A549 (cell line): Measurements from ENCODE around the gene URI1. TPM values are rescaled to one million over a fixed set of nuclear protein-coding genes. Genes with fewer than 3 reads are reported as not detected.

Experiments used
- ATAC-seq, 2 experiments: fragments of 200-7000 bp in 1 of 2; fragments of >200 bp in 1 of 2; cut with Nextera tagmentation in 1 of 2; cut with Tn5 transposase in 1 of 2; 3 replicates each; pipeline versions ENCODE4 v1.8.0 to v1.9.1; 2018 to 2020; ENCODE audit warnings: mild to moderate bottlenecking in 1 of 2, moderate library complexity in 1 of 2
- CTCF ChIA-PET: fragments of 300-600 bp; sonication (Branson Sonifier 250); formaldehyde crosslinking; extraction: SDS; loops from one replicate; lab custom pipeline; 2021; ENCODE audit warnings: antibody characterized with exemption, inconsistent platforms; lab: Yijun Ruan, JAX
- POLR2A ChIA-PET: fragments of 350-600 bp; formaldehyde crosslinking; extraction: SDS; loops from one replicate; lab custom pipeline; 2021; ENCODE audit warnings: antibody characterized with exemption, inconsistent platforms; lab: Yijun Ruan, JAX
- DNase-seq, 2 experiments: peaks; one replicate each; pipeline versions ENCODE4 v3.0.0 to v3.0.0-alpha.2; 2011 to 2016; ENCODE audit warnings: low read depth in 1 of 2, low spot score in 1 of 2
- FAIRE-seq: peaks from 2 replicates; lab custom pipeline; 2011; peaks lifted over from hg19 to GRCh38; lab: Jason Lieb, UNC
- H3K27ac ChIP-seq, 2 experiments: fragments of >200 bp; sonication (Bioruptor Twin); formaldehyde crosslinking; 3 replicates each; pipeline ENCODE4 v1.5.1; 2016 to 2017
- H3K4me1 ChIP-seq: fragments of >200 bp; sonication (Bioruptor Twin); formaldehyde crosslinking; 3 replicates; pipeline ENCODE4 v1.6.1; 2016
- H3K4me2 ChIP-seq: fragments of >200 bp; sonication (Bioruptor Twin); formaldehyde crosslinking; 3 replicates; pipeline ENCODE4 v1.6.1; 2016
- H3K4me3 ChIP-seq: fragments of >200 bp; sonication (Bioruptor Twin); formaldehyde crosslinking; 3 replicates; pipeline ENCODE4 v1.5.1; 2016
- H3K9me3 ChIP-seq: fragments of >200 bp; sonication (Bioruptor Twin); formaldehyde crosslinking; 3 replicates; pipeline ENCODE4 v1.6.1; 2016
- CEBPB ChIP-seq, 2 experiments: fragments of >200 bp in 1 of 2; sonication (Bioruptor Twin) in 1 of 2; formaldehyde crosslinking in 1 of 2; IDR thresholded peaks; 2 replicates each; pipeline ENCODE4 v1.6.1; 2012 to 2016
- CHD2 ChIP-seq: fragments of 150-350 bp; IDR thresholded peaks from 2 replicates; pipeline ENCODE4 v1.6.1; 2014; ENCODE audit warnings: low read length; ENCODE audit not compliant: partially characterized antibody
- ELK1 ChIP-seq: fragments of 150-350 bp; IDR thresholded peaks from 2 replicates; pipeline ENCODE4 v1.6.1; 2014; ENCODE audit warnings: low read depth, mild to moderate bottlenecking, low read length
- ESRRA ChIP-seq: fragments of 150-350 bp; IDR thresholded peaks from 2 replicates; pipeline ENCODE4 v1.6.1; 2014; ENCODE audit warnings: mild to moderate bottlenecking, low read length, borderline replicate concordance
- FOSB ChIP-seq: fragments of 250-450 bp; sonication (Bioruptor Pico); IDR thresholded peaks from 2 replicates; pipeline ENCODE4 v1.5.0; 2020; ENCODE audit warnings: mild to moderate bottlenecking, moderate library complexity
- GATA3 ChIP-seq: IDR thresholded peaks from 2 replicates; pipeline ENCODE4 v1.6.1; 2012; ENCODE audit warnings: borderline replicate concordance
- HOXB13 ChIP-seq: fragments of 250-450 bp; sonication (Bioruptor Pico); IDR thresholded peaks from 2 replicates; pipeline ENCODE4 v1.5.0; 2020; ENCODE audit warnings: low read depth, mild to moderate bottlenecking, moderate library complexity
- HOXB5 ChIP-seq: fragments of 250-450 bp; sonication (Bioruptor Pico); IDR thresholded peaks from 2 replicates; pipeline ENCODE4 v1.5.0; 2020; ENCODE audit warnings: mild to moderate bottlenecking, moderate library complexity
- JUNB ChIP-seq: fragments of >200 bp; sonication (Bioruptor Twin); formaldehyde crosslinking; IDR thresholded peaks from 2 replicates; pipeline ENCODE4 v1.6.1; 2016
- KDM5A ChIP-seq: fragments of 200-600 bp; sonication (generic); IDR thresholded peaks from 2 replicates; pipeline ENCODE4 v1.6.1; 2016; ENCODE audit warnings: antibody characterized with exemption, mild to moderate bottlenecking
- MAFK ChIP-seq: fragments of 450-650 bp; IDR thresholded peaks from 2 replicates; pipeline ENCODE4 v1.6.1; 2014; ENCODE audit not compliant: partially characterized antibody
- MYC ChIP-seq: IDR thresholded peaks from 2 replicates; pipeline ENCODE4 v1.6.1; 2012; ENCODE audit warnings: mild to moderate bottlenecking, inconsistent platforms, low read length, improper control_type of control experiment, borderline replicate concordance
- PBX3 ChIP-seq: IDR thresholded peaks from 2 replicates; pipeline ENCODE4 v1.6.1; 2012
- POLR2AphosphoS2 ChIP-seq: conservative IDR thresholded peaks from 2 replicates; pipeline ENCODE4 v1.6.1; 2012; ENCODE audit warnings: low read length, improper control_type of control experiment, inconsistent platforms
- RARB ChIP-seq: fragments of 250-450 bp; sonication (Bioruptor Pico); IDR thresholded peaks from 2 replicates; pipeline ENCODE4 v1.8.0; 2021; ENCODE audit warnings: mild to moderate bottlenecking, moderate library complexity
- WGBS: methylation state at CpG from one replicate; pipeline ENCODE4 v1.1.6; 2017; ENCODE audit errors: missing lambda C conversion rate; 5-methylcytosine and 5-hydroxymethylcytosine counted together
- polyA plus RNA-seq, 4 experiments: library from polyadenylated mRNA; depleted of rRNA in 3 of 4; stranded (reverse); fragments of >200 nt; fragmentation: RNase III in 1 of 4; extraction: RNeasy Plus Mini Kit Qiagen cat#74134 plus additional on column Dnase treatment in 1 of 4; gene quantifications; 2 replicates in 3 of 4; 3 replicates in 1 of 4; pipeline ENCODE4 v1.2.3, GENCODE V29; 2011 to 2017
- TF ChIP-seq, protein P1 (sequence below): fragments of >200 bp; sonication (Bioruptor Twin); formaldehyde crosslinking; IDR thresholded peaks from 3 replicates; pipeline ENCODE4 v1.6.1; 2016

URI1 gene
- polyA plus RNA-seq, 2 of the 4 experiments (the other 2 are of a cell fraction), result 116 to 228 TPM

DNA sequence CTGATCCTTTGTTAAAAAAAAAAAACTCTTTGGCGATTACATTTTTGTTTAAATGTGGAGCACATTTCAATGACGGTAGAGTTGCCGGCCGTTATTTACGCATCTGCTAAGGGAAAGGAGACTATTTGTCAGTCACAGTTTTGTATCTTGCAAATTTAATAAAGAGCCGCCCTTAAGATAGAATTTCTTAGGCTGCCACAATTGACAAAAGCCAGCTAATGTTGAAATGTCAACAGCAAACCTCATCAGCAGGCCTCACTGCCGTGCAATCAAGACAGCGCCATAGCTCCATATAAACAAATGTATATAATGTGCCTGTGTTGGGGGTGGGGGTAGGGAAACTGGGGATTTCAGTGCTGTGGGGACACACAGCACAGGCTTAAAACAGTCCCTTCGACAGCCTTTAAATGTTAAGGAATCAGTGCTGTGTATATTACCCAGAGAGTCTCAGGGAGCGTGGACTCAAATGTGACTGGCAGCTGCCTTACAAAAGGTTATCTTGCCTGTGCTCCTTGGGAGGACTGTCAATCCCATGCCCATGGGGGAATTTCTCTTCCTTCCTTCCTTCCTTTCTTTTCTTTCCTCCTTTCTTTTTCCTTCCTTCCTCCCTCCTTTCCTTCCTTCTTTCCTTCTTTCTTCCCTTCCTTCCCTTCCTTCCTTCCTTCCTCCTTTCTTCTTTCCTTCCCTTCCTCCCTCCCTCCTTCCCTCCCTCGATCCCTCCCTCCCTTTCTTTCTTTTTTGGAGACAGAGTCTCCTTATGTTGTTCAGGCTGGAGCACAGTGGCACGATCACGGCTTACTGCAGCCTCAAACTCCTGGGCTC, 108.0 kb downstream of the URI1 start:
- Histone ChIP-seq H3K27ac (no peak overlapping the region), H3K9me3 (no peaks in the 10 kb centered on the region), H3K4me3 (no peak overlapping the region), H3K4me1 (no peaks in the 10 kb centered on the region), H3K4me2 (no peak overlapping the region)
- WGBS, result 91% methylated on average over 13 of the region's 13 CpGs
- ChIA-PET POLR2A (interaction anchor here (0.6 kb wide), 1 partner anchor 205 kb away, joined by 4 read pairs; no protein-coding TSS in a partner anchor), CTCF (interaction anchor here (0.6 to 1.8 kb wide), 2 partner anchors 10 to 52 kb away, joined by 3 to 10 read pairs; no protein-coding TSS in a partner anchor)
- FAIRE-seq, result no peak
- no peak for DNase-seq
- TF ChIP-seq KDM5A (no peak), CHD2 (no peak), POLR2AphosphoS2 (no peak), RARB (CRISPR knock-in tag) (no peak), ESRRA (no peak), CEBPB (IDR thresholded peaks at IDR 0.05) (no peak), GATA3 (no peak), FOSB (CRISPR knock-in tag) (no peak), JUNB (no peak), MYC (no peak), HOXB13 (CRISPR knock-in tag) (no peak), HOXB5 (CRISPR knock-in tag) (no peak)
- TF ChIP-seq, protein P1, sequence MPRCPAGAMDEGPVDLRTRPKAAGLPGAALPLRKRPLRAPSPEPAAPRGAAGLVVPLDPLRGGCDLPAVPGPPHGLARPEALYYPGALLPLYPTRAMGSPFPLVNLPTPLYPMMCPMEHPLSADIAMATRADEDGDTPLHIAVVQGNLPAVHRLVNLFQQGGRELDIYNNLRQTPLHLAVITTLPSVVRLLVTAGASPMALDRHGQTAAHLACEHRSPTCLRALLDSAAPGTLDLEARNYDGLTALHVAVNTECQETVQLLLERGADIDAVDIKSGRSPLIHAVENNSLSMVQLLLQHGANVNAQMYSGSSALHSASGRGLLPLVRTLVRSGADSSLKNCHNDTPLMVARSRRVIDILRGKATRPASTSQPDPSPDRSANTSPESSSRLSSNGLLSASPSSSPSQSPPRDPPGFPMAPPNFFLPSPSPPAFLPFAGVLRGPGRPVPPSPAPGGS, result no peak
- ATAC-seq, result no peak

GRCh38 chr19:30052122-30053075, 110.4 kb downstream of the URI1 start:
- DNase-seq (no peak), FAIRE-seq (no peak), ATAC-seq (peak; percentile 8 to 28; a peak in 3 of 6 replicates)
- H3K4me2 ChIP-seq, result no peak overlapping the region
- H3K9me3 ChIP-seq, result no peaks in the 10 kb centered on the region
- H3K4me3 ChIP-seq, result no peak overlapping the region
- CTCF ChIA-PET, result interaction anchor here (0.6 to 1.8 kb wide), 4 partner anchors 8 to 148 kb away, joined by 3 to 10 read pairs (median 4); no protein-coding TSS in a partner anchor
- TF ChIP-seq MYC (no peak), KDM5A (no peak), FOSB (CRISPR knock-in tag) (no peak), ESRRA (no peak), MAFK (no peak), ELK1 (no peak), POLR2AphosphoS2 (peak; percentile 60; the same call in 1 of the 2 replicates), PBX3 (no peak)
- 88% methylated on average over 18 of the region's 18 CpGs for WGBS
- no peaks in the 10 kb centered on the region for H3K4me1 ChIP-seq
- no peak overlapping the region for H3K27ac ChIP-seq
- POLR2A ChIA-PET, result no interaction called here
